K562 (cell line): ENCODE results near the gene KRT14. TPM values are rescaled to one million over a fixed set of nuclear protein-coding genes. Genes with fewer than 3 reads are reported as not detected.

Experiments used
- ATAC-seq: fragments of 200-7000 bp; cut with Tn5 transposase; 3 replicates; pipeline ENCODE4 v1.9.1; 2020; ENCODE audit warnings: moderate library complexity
- BruUV-seq: library from RNA; stranded (reverse); fragments of 400-500 nt; replicated peaks from 2 replicates; lab custom pipeline; 2021; lab: Mats Ljungman, UMichigan
- CTCF ChIA-PET: fragments of 300-600 bp; formaldehyde crosslinking; extraction: SDS; loops from one replicate; lab custom pipeline; 2021; ENCODE audit warnings: low intra/inter-chr PET ratio; lab: Yijun Ruan, JAX
- POLR2A ChIA-PET: fragments of 300-600, 350-650 bp; sonication (Branson Sonifier 250); formaldehyde crosslinking; extraction: SDS; loops from one replicate; lab custom pipeline; 2021; ENCODE audit warnings: antibody characterized with exemption, inconsistent platforms; lab: Yijun Ruan, JAX
- DNase-seq, 4 experiments: peaks; one replicate each; pipeline versions ENCODE4 v3.0.0 to v3.0.0-alpha.2; 2011 to 2018; ENCODE audit warnings: low spot score in 3 of 4, mixed read lengths in 3 of 4; ENCODE audit errors: extremely low read depth in 1 of 4
- FAIRE-seq: peaks from 2 replicates; lab custom pipeline; 2011; peaks lifted over from hg19 to GRCh38; lab: Jason Lieb, UNC
- H2AFZ ChIP-seq: 2 replicates; pipeline ENCODE4 v1.6.0; 2011; ENCODE audit warnings: low read depth, low read length, control low read depth, inconsistent platforms
- H3K27ac ChIP-seq: fragments of 200-600 bp; 3 replicates; pipeline ENCODE4 v1.8.0; 2011; ENCODE audit warnings: low read depth, mild to moderate bottlenecking, control low read depth, inconsistent platforms, low read length, moderate library complexity, mixed read lengths; ENCODE audit errors: extremely low read depth
- H3K27me3 ChIP-seq, 2 experiments: fragments of 300-600 bp in 1 of 2; 2 replicates in 1 of 2; 3 replicates in 1 of 2; pipeline versions ENCODE4 v1.6.0 to v1.8.0; 2011; ENCODE audit warnings: inconsistent platforms in 2 of 2, low read length in 2 of 2, mild to moderate bottlenecking in 1 of 2, mixed read lengths in 1 of 2, moderate library complexity in 1 of 2; ENCODE audit not compliant: control insufficient read depth in 2 of 2, insufficient read depth in 2 of 2
- H3K36me3 ChIP-seq: fragments of 300-600 bp; 3 replicates; pipeline ENCODE4 v1.8.0; 2011; ENCODE audit warnings: mild to moderate bottlenecking, low read length, inconsistent platforms; ENCODE audit not compliant: control insufficient read depth, insufficient read depth
- H3K4me1 ChIP-seq, 2 experiments: fragments of 200-600 bp in 1 of 2; replicated peaks in 1 of 2; 2 replicates in 1 of 2; 3 replicates in 1 of 2; pipeline versions ENCODE4 v1.5.1 to v1.8.0; 2011; ENCODE audit warnings: inconsistent platforms in 2 of 2, low read length in 2 of 2, mild to moderate bottlenecking in 1 of 2, mixed read lengths in 1 of 2, moderate library complexity in 1 of 2; ENCODE audit not compliant: control insufficient read depth in 2 of 2, insufficient read depth in 2 of 2
- H3K4me2 ChIP-seq: 2 replicates; pipeline ENCODE4 v1.6.1; 2011; ENCODE audit warnings: low read length, control low read depth, inconsistent platforms, mixed read lengths; ENCODE audit not compliant: insufficient read depth
- H3K4me3 ChIP-seq: fragments of 200-600 bp; sonication (generic), shearing (Covaris generic); 2 replicates; pipeline ENCODE4 v1.5.1; 2016; ENCODE audit warnings: control low read depth, inconsistent platforms
- H3K79me2 ChIP-seq: fragments of 200-600 bp; 3 replicates; pipeline ENCODE4 v1.8.0; 2011; ENCODE audit warnings: low read length, inconsistent platforms; ENCODE audit not compliant: control insufficient read depth, insufficient read depth
- H3K9ac ChIP-seq, 2 experiments: 2 replicates each; pipeline versions ENCODE4 v1.6.0 to v1.6.1; 2011; ENCODE audit warnings: low read depth in 2 of 2, low read length in 2 of 2, control low read depth in 1 of 2, inconsistent platforms in 1 of 2, mild to moderate bottlenecking in 1 of 2, mixed read lengths in 1 of 2; ENCODE audit not compliant: insufficient read depth in 1 of 2
- H3K9me1 ChIP-seq: one replicate; pipeline ENCODE4 v1.6.0; 2011; ENCODE audit warnings: inconsistent platforms, mild to moderate bottlenecking, low read length, moderate library complexity; ENCODE audit not compliant: control insufficient read depth, insufficient read depth
- H3K9me3 ChIP-seq: replicated peaks from 2 replicates; pipeline ENCODE4 v1.5.1; 2011; ENCODE audit warnings: low read depth, low read length, inconsistent platforms; ENCODE audit not compliant: control insufficient read depth, insufficient read depth
- H4K20me1 ChIP-seq: replicated peaks from 2 replicates; pipeline ENCODE4 v1.6.1; 2011; ENCODE audit warnings: low read length, inconsistent platforms, mixed read lengths; ENCODE audit not compliant: control insufficient read depth, insufficient read depth
- BCL6 ChIP-seq: fragments of 250-450 bp; sonication (Bioruptor Pico); IDR thresholded peaks from 2 replicates; pipeline ENCODE4 v1.4.0; 2020
- CBX5 ChIP-seq: IDR thresholded peaks from 2 replicates; pipeline ENCODE4 v1.6.1; 2014; ENCODE audit warnings: low read depth, borderline replicate concordance
- GTF2F1 ChIP-seq: IDR thresholded peaks from 2 replicates; pipeline ENCODE4 v1.6.1; 2011; ENCODE audit warnings: low read depth, low read length, improper control_type of control experiment
- HLTF ChIP-seq: fragments of 450-650 bp; IDR thresholded peaks from 2 replicates; pipeline ENCODE4 v1.6.1; 2016
- POLR3A ChIP-seq: IDR thresholded peaks from 2 replicates; pipeline ENCODE4 v1.6.1; 2011; ENCODE audit warnings: borderline replicate concordance, mild to moderate bottlenecking, moderate library complexity; ENCODE audit not compliant: insufficient read length, insufficient read depth; ENCODE audit errors: extremely low read depth
- REST ChIP-seq, 2 experiments: fragments of 450-650 bp; formaldehyde crosslinking in 1 of 2; IDR thresholded peaks; 2 replicates each; pipeline versions ENCODE4 v1.4.0 to v1.6.1; 2014 to 2020; ENCODE audit warnings: mild to moderate bottlenecking in 2 of 2, borderline replicate concordance in 1 of 2, low read depth in 1 of 2
- SMAD3 ChIP-seq: fragments of 450-650 bp; formaldehyde crosslinking; conservative IDR thresholded peaks from 2 replicates; pipeline ENCODE4 v1.4.0; 2020; ENCODE audit warnings: mild to moderate bottlenecking
- TGIF2 ChIP-seq: sonication (generic); formaldehyde crosslinking; IDR thresholded peaks from 2 replicates; pipeline ENCODE4 v1.8.1; 2022; ENCODE audit warnings: mild to moderate bottlenecking, missing genetic modification reagents, moderate library complexity
- USF2 ChIP-seq: sonication (generic); formaldehyde crosslinking; IDR thresholded peaks from 2 replicates; pipeline ENCODE4 v1.5.0; 2020; ENCODE audit warnings: missing genetic modification reagents
- ZNF324 ChIP-seq: fragments of 250-450 bp; sonication (Bioruptor Pico); IDR thresholded peaks from 2 replicates; pipeline ENCODE4 v1.4.0; 2020; ENCODE audit warnings: mild to moderate bottlenecking
- ZNF408 ChIP-seq: fragments of 250-450 bp; sonication (Bioruptor Pico); IDR thresholded peaks from 2 replicates; pipeline ENCODE4 v1.4.0; 2020; ENCODE audit warnings: low read depth, mild to moderate bottlenecking, moderate library complexity
- ZNF589 ChIP-seq: fragments of 200-800 bp; sonication (Bioruptor generic); IDR thresholded peaks from 2 replicates; pipeline ENCODE4 v1.6.1; 2016; ENCODE audit warnings: low read depth, missing genetic modification characterization, missing compliant biosample characterization
- WGBS: fragments of 100-300 bp; shearing (Covaris generic); methylation state at CpG from one replicate; pipeline ENCODE4 v1.1.6; 2016; ENCODE audit warnings: low coverage, mixed read lengths; ENCODE audit not compliant: insufficient coverage; ENCODE audit errors: missing lambda C conversion rate; 5-methylcytosine and 5-hydroxymethylcytosine counted together
- in situ Hi-C: fragments of 300-500 bp; cut with MboI; formaldehyde crosslinking; loops from 4 replicates; pipeline ENCODE4 v1.15.0; 2018; ENCODE audit warnings: inconsistent platforms, mixed read lengths
- intact Hi-C: fragments of 100-400 bp; cut with micrococcal nuclease; formaldehyde crosslinking; loops from 2 replicates; pipeline ENCODE4 v1.14.2; 2022
- polyA plus RNA-seq, 8 experiments: library from polyadenylated mRNA; depleted of rRNA in 4 of 8; stranded (reverse) in 5 of 8; unstranded in 3 of 8; fragments of >200 nt; fragmentation: Nextera tagmentation in 2 of 8; fragmentation: Illumina TruSeq in 1 of 8; extraction: Ambion mirVana in 2 of 8; extraction: Trizol in 1 of 8; gene quantifications; 2 replicates each; pipeline versions ENCODE4 v1.2.1 to v1.2.3, GENCODE V29; 2011 to 2014; ENCODE audit warnings: inconsistent platforms in 1 of 8, missing spikeins in 1 of 8
- total RNA-seq, 7 experiments: library from RNA; depleted of rRNA in 6 of 7; stranded (reverse); fragments of >200 nt in 6 of 7; fragmentation: Illumina TruSeq in 2 of 7; extraction: Trizol in 2 of 7; gene quantifications; 2 replicates each; pipeline versions ENCODE4 v1.2.1 to v1.2.3, GENCODE V29; 2011 to 2021; ENCODE audit warnings: low replicate concordance in 1 of 7

Gene KRT14
- total and polyA plus RNA-seq, 9 of the 15 experiments (the other 6 are each of a cell fraction or from before 2014, with no cell fraction given) = 0.22 TPM; not detected in 8

- Histone ChIP-seq H3K9me1 (no peaks in the 10 kb centered on the region), H2AFZ (no peak overlapping the region), H3K9me3 (no peaks in the 10 kb centered on the region), H3K4me1 (peaks cover 25 to 28% of the 10 kb centered on the region in 2 experiments; a peak in 4 of 5 replicates), H3K4me2 (no peak overlapping the region), H3K4me3 (no peak overlapping the region), H3K27me3 (peaks cover 7 to 14% of the 10 kb centered on the region in 2 experiments), H3K79me2 (no peaks in the 10 kb centered on the region), H3K9ac (no peak overlapping the region), H3K36me3 (no peaks in the 10 kb centered on the region), H4K20me1 (no peaks in the 10 kb centered on the region), H3K27ac (no peak overlapping the region)
- no peak for FAIRE-seq
- WGBS = 39% methylated on average over 4 of the region's 5 CpGs
- ChIA-PET POLR2A (interaction anchor here (1.2 to 3.1 kb wide), 2 partner anchors 9 to 89 kb away, joined by 4 to 12 read pairs; no protein-coding TSS in a partner anchor), CTCF (interaction anchor here (5.3 kb wide), 1 partner anchor 112 kb away, joined by 135 read pairs; no protein-coding TSS in a partner anchor)
- DNase-seq = no peak
- intact Hi-C loops (no loop called here), in situ Hi-C loops (loop anchor here (5.0 kb wide), 1 partner anchor 91 kb away; no protein-coding TSS in a partner anchor)
- ATAC-seq = no peak
- no TSS peak for BruUV-seq
- TF ChIP-seq BCL6 (CRISPR knock-in tag) (no peak), POLR3A (no peak), ZNF408 (CRISPR knock-in tag) (no peak), ZNF589 (CRISPR knock-in tag) (no peak), ZNF324 (CRISPR knock-in tag) (no peak), USF2 (CRISPR knock-in tag) (no peak), CBX5 (no peak), GTF2F1 (no peak), REST (IDR thresholded peaks at IDR 0.05; ENCODE audit: borderline replicate concordance) (no peak), REST (CRISPR knock-in tag; IDR thresholded peaks at IDR 0.05; ENCODE audit: low read depth) (no peak), HLTF (no peak), TGIF2 (CRISPR knock-in tag) (no peak), SMAD3 (CRISPR knock-in tag) (no peak)
Measured at GRCh38 chr17:41551365-41551764, 35.3 kb downstream of the KRT14 start.
